Ishikawa (cell line): ENCODE measurements around the gene ST6GALNAC3.

ENCODE experiments used
- CEBPB ChIP-seq: IDR thresholded peaks from 2 replicates; pipeline ENCODE4 v1.6.1; 2012
- CREB1 ChIP-seq: IDR thresholded peaks from 2 replicates; pipeline ENCODE4 v1.6.1; 2012; ENCODE audit warnings: low read depth
- EGR1 ChIP-seq: IDR thresholded peaks from 2 replicates; pipeline ENCODE4 v1.6.1; 2012
- EP300 ChIP-seq: IDR thresholded peaks from 2 replicates; pipeline ENCODE4 v1.6.1; 2012; ENCODE audit warnings: borderline replicate concordance
- FOXM1 ChIP-seq: IDR thresholded peaks from 2 replicates; pipeline ENCODE4 v1.6.1; 2012; ENCODE audit warnings: low read depth, borderline replicate concordance
- NFIC ChIP-seq: IDR thresholded peaks from 2 replicates; pipeline ENCODE4 v1.6.1; 2012
- RAD21 ChIP-seq: IDR thresholded peaks from 2 replicates; pipeline ENCODE4 v1.6.1; 2012; ENCODE audit warnings: low read depth
- REST ChIP-seq: IDR thresholded peaks from 2 replicates; pipeline ENCODE4 v1.6.1; 2012; ENCODE audit warnings: low read depth, mild to moderate bottlenecking
- TAF1 ChIP-seq: IDR thresholded peaks from 2 replicates; pipeline ENCODE4 v1.6.1; 2012; ENCODE audit warnings: low read depth, mild to moderate bottlenecking
- TCF12 ChIP-seq: IDR thresholded peaks from 2 replicates; pipeline ENCODE4 v1.6.1; 2012; ENCODE audit warnings: low read depth
- TEAD4 ChIP-seq: IDR thresholded peaks from 2 replicates; pipeline ENCODE4 v1.6.1; 2012
- USF1 ChIP-seq: IDR thresholded peaks from 2 replicates; pipeline ENCODE4 v1.6.1; 2012
- YY1 ChIP-seq: IDR thresholded peaks from 2 replicates; pipeline ENCODE4 v1.6.1; 2012; ENCODE audit warnings: low read depth
- ZBTB7A ChIP-seq: IDR thresholded peaks from 2 replicates; pipeline ENCODE4 v1.6.1; 2012; ENCODE audit warnings: low read depth
- TF ChIP-seq, protein P1 (sequence below): IDR thresholded peaks from 2 replicates; pipeline ENCODE4 v1.6.1; 2012

The ST6GALNAC3 gene

DNA sequence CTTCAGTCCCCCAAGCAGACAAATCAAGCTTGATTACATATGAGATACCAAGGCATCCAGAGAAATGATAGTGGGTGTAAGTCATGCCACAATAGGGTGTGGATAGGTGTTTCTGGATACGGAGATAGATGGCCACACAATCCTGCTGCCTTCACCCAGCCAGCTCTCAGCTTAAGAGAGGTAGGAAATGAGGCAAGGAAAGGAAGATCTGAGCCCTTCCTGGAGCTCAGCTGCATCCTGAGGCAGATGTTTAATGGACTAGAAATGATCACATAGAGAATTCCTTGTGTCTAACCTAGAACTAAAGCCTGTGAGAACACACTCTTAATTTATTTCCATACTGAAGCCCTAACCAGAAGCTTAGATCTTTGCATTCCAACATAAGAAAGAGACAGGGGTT is 210.3 kb downstream of the ST6GALNAC3 start:
- TF ChIP-seq YY1 (no peak), CREB1 (no peak), FOXM1 (no peak), USF1 (no peak), EGR1 (no peak)
- TF ChIP-seq, protein P1, sequence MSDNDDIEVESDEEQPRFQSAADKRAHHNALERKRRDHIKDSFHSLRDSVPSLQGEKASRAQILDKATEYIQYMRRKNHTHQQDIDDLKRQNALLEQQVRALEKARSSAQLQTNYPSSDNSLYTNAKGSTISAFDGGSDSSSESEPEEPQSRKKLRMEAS, result no peak

DNA sequence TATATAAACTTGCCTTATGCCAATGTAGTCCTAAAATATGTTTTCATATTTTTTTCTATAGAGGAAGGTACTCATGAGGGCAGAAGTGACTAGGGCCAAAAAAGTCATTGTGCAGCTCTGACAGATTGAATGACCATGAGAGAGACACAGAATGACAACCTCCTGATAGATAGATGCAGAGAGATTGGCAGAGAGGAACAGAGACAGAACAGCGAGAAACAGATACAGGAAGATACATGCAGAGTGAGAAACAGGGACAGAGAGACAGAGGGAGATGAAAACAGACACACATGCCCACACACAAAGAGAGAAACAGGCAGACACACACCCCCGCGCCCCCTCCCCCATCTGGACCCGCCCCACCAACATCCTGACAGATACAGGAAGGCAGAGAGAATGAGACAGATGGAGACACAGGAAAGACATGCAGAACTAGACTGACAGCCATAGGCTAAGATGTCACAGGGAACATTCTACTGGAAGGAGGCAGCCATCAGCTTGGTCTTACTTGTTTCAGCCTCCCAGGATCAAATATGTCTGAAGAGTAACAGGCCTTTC is 211.1 kb downstream of the ST6GALNAC3 start:
- TF ChIP-seq NFIC, result no peak
- no peak for TF ChIP-seq TCF12
- no peak for TF ChIP-seq TAF1
- TF ChIP-seq CEBPB, result no peak
- no peak for TF ChIP-seq EGR1
- TF ChIP-seq, protein P1, result no peak
- TF ChIP-seq REST, result no peak
- no peak for TF ChIP-seq YY1
- no peak for TF ChIP-seq CREB1
- no peak for TF ChIP-seq USF1
- TF ChIP-seq RAD21, result no peak
- no peak for TF ChIP-seq ZBTB7A
- no peak for TF ChIP-seq FOXM1
- TF ChIP-seq TEAD4, result no peak

- TF ChIP-seq TEAD4 (no peak), NFIC (no peak), YY1 (no peak), EP300 (no peak), RAD21 (no peak), TAF1 (no peak), TCF12 (no peak), EGR1 (no peak), CREB1 (no peak), ZBTB7A (no peak)
- TF ChIP-seq, protein P1, result no peak
These were observed 213.4 kb downstream of the ST6GALNAC3 start for GRCh38 chr1:76287917-76288316.

DNA sequence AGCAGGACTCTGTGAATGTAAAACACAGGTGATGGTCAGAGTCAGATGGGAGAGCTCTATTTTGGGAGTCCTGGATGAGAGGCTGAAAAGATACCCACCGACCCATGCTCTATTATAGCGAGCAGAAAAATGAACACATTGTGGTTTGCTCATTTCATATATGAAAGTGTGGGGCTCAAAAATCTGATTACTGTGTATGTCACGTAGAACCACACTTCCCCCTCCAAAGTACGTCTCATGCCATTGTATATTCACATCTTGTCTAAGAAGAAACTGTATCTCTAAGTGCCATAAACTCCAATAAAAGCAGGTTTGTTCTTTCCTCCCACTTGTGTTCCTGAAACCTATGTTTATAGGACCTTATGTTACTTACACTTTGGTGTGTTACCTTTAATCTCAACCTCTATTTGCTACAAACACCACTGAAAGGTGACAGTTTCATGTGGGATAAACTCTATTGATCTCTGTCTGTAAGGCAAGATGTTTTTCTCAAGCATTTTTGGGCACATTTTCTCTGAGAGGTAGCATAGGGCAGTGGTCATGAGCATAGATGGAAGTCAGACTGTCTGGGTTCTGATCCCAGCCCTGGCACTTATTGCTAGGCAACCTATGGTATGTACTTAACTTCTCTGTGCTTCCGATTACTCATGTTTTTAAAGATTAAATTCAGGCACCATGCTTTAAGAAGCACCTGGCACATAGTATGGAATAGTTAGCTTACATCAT is 214.4 kb downstream of the ST6GALNAC3 start:
- TF ChIP-seq TAF1, result no peak
- no peak for TF ChIP-seq YY1
- TF ChIP-seq TCF12, result no peak
- TF ChIP-seq FOXM1, result no peak
- no peak for TF ChIP-seq NFIC
- no peak for TF ChIP-seq EP300
- no peak for TF ChIP-seq CEBPB
- TF ChIP-seq EGR1, result no peak
- no peak for TF ChIP-seq RAD21
- TF ChIP-seq CREB1, result no peak
- TF ChIP-seq ZBTB7A, result no peak
- TF ChIP-seq REST, result no peak
- TF ChIP-seq USF1, result no peak
- no peak for TF ChIP-seq TEAD4

DNA sequence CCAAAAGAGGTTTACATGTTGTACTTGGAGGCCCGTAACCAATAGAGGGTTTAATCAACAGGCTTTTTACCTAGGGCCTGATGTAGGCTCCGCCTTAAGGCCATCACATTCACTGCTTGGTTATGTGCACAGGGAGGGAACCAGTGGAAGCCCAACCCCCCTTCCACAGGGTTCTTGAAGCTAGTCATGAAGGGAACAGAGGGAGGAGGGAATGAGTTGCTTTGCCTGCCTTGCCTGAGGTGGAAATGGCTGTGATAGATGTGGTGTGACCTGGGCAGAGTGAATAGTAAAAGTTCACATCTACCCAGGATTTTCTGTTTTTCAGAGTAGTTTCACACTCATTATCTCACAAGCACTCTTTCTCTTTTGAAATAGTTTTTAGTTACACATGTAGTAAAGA is 215.1 kb downstream of the ST6GALNAC3 start:
- TF ChIP-seq TEAD4 (no peak), TAF1 (no peak), TCF12 (no peak), ZBTB7A (no peak), NFIC (no peak), CEBPB (no peak), YY1 (no peak), EGR1 (no peak), RAD21 (no peak), REST (no peak), USF1 (no peak), CREB1 (no peak), FOXM1 (no peak)
- TF ChIP-seq, protein P1, result no peak
